D341Med (cell line): ENCODE measurements around the gene SEBOX.

Experiments
- DNase-seq: peaks from one replicate; pipeline ENCODE4 v3.0.0; 2012; ENCODE audit warnings: low spot score

The SEBOX gene

GRCh38 chr17:28394337-28395116 is 29.5 kb upstream of the SEBOX start:
- DNase-seq, result no peak

- DNase-seq, result peak; percentile 28
Observed at GRCh38 chr17:28392491-28392890, 27.5 kb upstream of the SEBOX start.

GRCh38 chr17:28391401-28391800 is 26.4 kb upstream of the SEBOX start:
- DNase-seq, result peak; percentile 30

GRCh38 chr17:28390984-28391383 is 26.0 kb upstream of the SEBOX start:
- no peak for DNase-seq

- DNase-seq, result no peak
Observed at GRCh38 chr17:28390563-28390962, 25.6 kb upstream of the SEBOX start.

GRCh38 chr17:28390141-28390540 is 25.1 kb upstream of the SEBOX start:
- DNase-seq, result no peak

GRCh38 chr17:28388106-28388505 is 23.1 kb upstream of the SEBOX start:
- peak; percentile 30 for DNase-seq

GRCh38 chr17:28386391-28386790 is 21.4 kb upstream of the SEBOX start:
- DNase-seq, result no peak

DNA sequence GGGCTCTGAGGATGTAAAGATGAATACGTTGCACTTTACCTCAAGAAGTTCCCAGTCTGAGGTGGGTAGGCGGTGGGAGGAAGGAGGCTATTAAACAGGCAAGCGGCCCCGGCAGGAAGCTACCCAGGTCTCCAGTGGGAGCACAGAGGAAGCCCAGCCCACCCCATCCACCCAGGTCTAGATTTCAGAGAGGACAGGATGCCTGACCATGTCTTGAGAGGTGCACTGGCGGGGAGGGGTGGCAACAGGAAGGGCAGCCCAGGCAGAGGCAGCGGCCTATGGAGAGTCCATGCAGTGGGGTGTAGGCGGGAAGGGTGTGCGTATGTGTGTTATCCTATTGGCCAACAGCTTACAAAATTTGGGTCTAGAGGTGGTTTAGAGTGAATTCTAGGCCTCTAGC is 20.4 kb upstream of the SEBOX start:
- no peak for DNase-seq

GRCh38 chr17:28385037-28385400 is 20.0 kb upstream of the SEBOX start:
- peak; percentile 38 for DNase-seq

GRCh38 chr17:28384281-28385036 is 19.5 kb upstream of the SEBOX start:
- DNase-seq, result peak; percentile 37

GRCh38 chr17:28381141-28381825 is 16.3 kb upstream of the SEBOX start:
- peak; percentile 47 for DNase-seq

DNA sequence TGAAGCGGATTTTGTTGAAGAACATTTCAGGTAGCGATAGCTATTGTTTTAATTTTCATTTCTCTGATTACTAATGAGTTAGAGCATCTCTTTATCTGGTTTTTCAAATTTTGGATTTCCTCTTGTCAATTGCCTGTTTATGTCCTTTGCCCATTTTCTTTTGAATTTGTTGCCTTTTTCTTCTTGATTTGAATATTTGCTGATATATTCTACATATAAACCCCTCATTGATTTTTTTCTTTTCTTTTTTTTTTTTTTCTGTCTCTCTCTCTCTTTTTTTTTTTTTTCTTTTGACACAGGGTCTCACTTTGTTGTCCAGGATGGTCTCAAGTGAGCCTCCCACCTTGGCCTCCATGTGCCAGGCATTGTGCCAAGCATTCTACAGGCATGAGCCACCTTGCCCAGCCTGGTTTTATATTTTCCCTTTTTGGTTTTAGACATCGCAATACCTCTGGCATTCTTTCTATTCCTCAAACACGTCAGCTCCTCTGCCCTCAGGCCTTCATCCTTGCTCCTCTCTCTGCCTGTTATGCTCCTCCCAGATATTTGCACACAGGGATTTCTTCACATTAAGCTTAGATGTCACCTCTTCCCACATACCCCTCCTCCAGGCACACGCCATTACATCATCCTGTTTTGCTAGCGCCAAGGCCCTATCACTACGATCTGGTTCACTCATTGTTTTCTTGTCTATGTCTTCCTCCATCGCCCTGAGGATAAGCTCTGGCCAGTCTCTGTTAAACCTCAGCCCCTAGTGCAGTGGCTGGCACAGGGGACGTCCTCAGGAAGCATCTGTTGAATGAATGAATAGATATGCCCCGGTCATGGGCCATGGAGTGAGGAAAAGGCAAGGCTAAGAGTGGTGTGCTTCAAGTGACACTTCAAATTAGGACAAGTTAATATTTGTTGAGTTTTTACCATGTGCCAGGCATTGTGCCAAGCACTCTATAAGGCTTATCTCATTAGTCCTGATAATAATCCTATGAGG is 15.1 kb upstream of the SEBOX start:
- peak; percentile 54 for DNase-seq

GRCh38 chr17:28372945-28373274 is 7.9 kb upstream of the SEBOX start:
- DNase-seq, result peak; percentile 55

- peak; percentile 86 for DNase-seq
Observed at GRCh38 chr17:28372203-28372944, 7.4 kb upstream of the SEBOX start.

- DNase-seq, result peak; percentile 100
Observed at GRCh38 chr17:28371245-28372202, 6.5 kb upstream of the SEBOX start, which contains the start of gene SARM1. TSS of gene SARM1 (plus strand) at chr17:28371694. CDS start at chr17:28372033, 339 bp downstream.

- no peak for DNase-seq
Observed at GRCh38 chr17:28370744-28371103, 5.7 kb upstream of the SEBOX start.

GRCh38 chr17:28370035-28370743 is 5.2 kb upstream of the SEBOX start, which contains the start of gene VTN:
TSS of gene VTN (minus strand) at chr17:28370307. CDS start at chr17:28370203, 104 bp downstream.
- DNase-seq, result peak; percentile 69

GRCh38 chr17:28369684-28370034 is 4.7 kb upstream of the SEBOX start:
- peak; percentile 46 for DNase-seq
